Panc1 (cell line): ENCODE results near the gene ZDHHC4. TPM values are rescaled to one million over a fixed set of nuclear protein-coding genes. Genes with fewer than 3 reads are reported as not detected.
A peak's percentile ranks its signal among the peaks of the same experiment; 100 is the strongest.
"Not testable (repeated sequence)": the region's sequence is repeated elsewhere in the genome, so short reads cannot be mapped to it uniquely, and the experiment has no call there.

Experiments
- ATAC-seq: fragments of 200-7000 bp; cut with Tn5 transposase; 2 replicates; pipeline ENCODE4 v1.9.1; 2020; ENCODE audit warnings: mild to moderate bottlenecking, moderate library complexity
- BruUV-seq: library from RNA; stranded (reverse); fragments of 400-500 nt; replicated peaks from 2 replicates; lab custom pipeline; 2021; lab: Mats Ljungman, UMichigan
- CTCF ChIA-PET: fragments of 300-600 bp; sonication (Branson Sonifier 250); formaldehyde crosslinking; loops from one replicate; lab custom pipeline; 2022; ENCODE audit warnings: antibody characterized with exemption; lab: Charles Lee
- POLR2A ChIA-PET: fragments of 300-600 bp; sonication (Branson Sonifier 250); formaldehyde crosslinking; loops from one replicate; lab custom pipeline; 2022; ENCODE audit warnings: antibody characterized with exemption; lab: Charles Lee
- DNase-seq: peaks from one replicate; pipeline ENCODE4 v3.0.0-alpha.2; 2010; ENCODE audit warnings: low read depth, low spot score
- H3K27ac ChIP-seq: 2 replicates; pipeline ENCODE4 v1.5.1; 2011; ENCODE audit warnings: mild to moderate bottlenecking, low read length, inconsistent platforms
- H3K27me3 ChIP-seq: fragments of 200-500 bp; sonication (Bioruptor generic); 2 replicates; pipeline ENCODE4 v1.6.0; 2014; ENCODE audit warnings: low read length, inconsistent platforms; ENCODE audit not compliant: control insufficient read depth, insufficient read depth
- H3K36me3 ChIP-seq: fragments of 200-500 bp; sonication (Bioruptor generic); 2 replicates; pipeline ENCODE4 v1.5.1; 2014; ENCODE audit warnings: inconsistent platforms, mild to moderate bottlenecking, low read length, moderate library complexity; ENCODE audit not compliant: control insufficient read depth, insufficient read depth
- H3K4me1 ChIP-seq: 2 replicates; pipeline ENCODE4 v1.5.1; 2011; ENCODE audit warnings: inconsistent platforms, mild to moderate bottlenecking, low read length, moderate library complexity; ENCODE audit not compliant: control insufficient read depth, insufficient read depth
- H3K4me3 ChIP-seq, 2 experiments: 2 replicates each; pipeline ENCODE4 v1.5.1; 2011 to 2012; ENCODE audit warnings: low read depth in 2 of 2, low read length in 2 of 2, mild to moderate bottlenecking in 2 of 2, inconsistent platforms in 1 of 2, moderate library complexity in 1 of 2
- H3K9me3 ChIP-seq: fragments of 200-500 bp; sonication (Bioruptor generic); 2 replicates; pipeline ENCODE4 v1.5.1; 2014; ENCODE audit warnings: low read depth, mild to moderate bottlenecking, inconsistent platforms, low read length, moderate library complexity; ENCODE audit not compliant: control insufficient read depth, insufficient read depth
- POLR2AphosphoS5 ChIP-seq: IDR thresholded peaks from 2 replicates; pipeline ENCODE4 v1.6.1; 2012; ENCODE audit warnings: mild to moderate bottlenecking, low read depth, low read length, moderate library complexity
- REST ChIP-seq, 2 experiments: IDR thresholded peaks; 2 replicates each; pipeline ENCODE4 v1.6.1; 2011 to 2012; ENCODE audit warnings: low read depth in 2 of 2, control low read depth in 1 of 2, low read length in 1 of 2, mild to moderate bottlenecking in 1 of 2, moderate library complexity in 1 of 2; ENCODE audit not compliant: insufficient read depth in 1 of 2
- SIN3A ChIP-seq: IDR thresholded peaks from 2 replicates; pipeline ENCODE4 v1.6.1; 2012; ENCODE audit warnings: low read depth, mild to moderate bottlenecking, low read length, moderate library complexity, borderline replicate concordance; ENCODE audit not compliant: insufficient read depth
- TCF7L2 ChIP-seq: IDR thresholded peaks from 2 replicates; pipeline ENCODE4 v1.6.1; 2011; ENCODE audit warnings: mild to moderate bottlenecking, low read depth, low read length, inconsistent platforms
- in situ Hi-C: cut with HindIII; loops from 2 replicates; pipeline ENCODE4 v1.10.0; 2016; ENCODE audit warnings: low sequenced_read_pairs, low pct_unique_long_range_greater_than_20kb
- intact Hi-C: fragments of 100-400 bp; cut with micrococcal nuclease; formaldehyde crosslinking; loops from one replicate; pipeline ENCODE4 v1.10.0; 2022; ENCODE audit not compliant: unreplicated experiment
- total RNA-seq: library from RNA; stranded (reverse); gene quantifications from one replicate; pipeline ENCODE4 v1.2.1, GENCODE V29; 2021; ENCODE audit not compliant: unreplicated experiment
- TF ChIP-seq, protein P1 (sequence below): fragments of 450-650 bp; IDR thresholded peaks from 2 replicates; pipeline ENCODE4 v1.5.1; 2017; ENCODE audit warnings: mild to moderate bottlenecking

The ZDHHC4 gene
- total RNA-seq, 1 experiment from 2014 or later: 113 TPM

GRCh38 chr7:6575281-6576023, 1.8 kb upstream of the ZDHHC4 start:
- intact Hi-C loops: no loop called here
- no peaks in the 10 kb centered on the region for H3K9me3 ChIP-seq
- H3K36me3 ChIP-seq: no peaks in the 10 kb centered on the region
- H3K4me1 ChIP-seq: peaks cover 17% of the 10 kb centered on the region
- ATAC-seq (no peak), DNase-seq (no peak)
- ChIA-PET POLR2A (interaction anchor here (0.6 kb wide), 1 partner anchor 37 kb away, joined by 3 read pairs; no protein-coding TSS in a partner anchor), CTCF (interaction anchor here (2.2 to 3.2 kb wide), 2 partner anchors 16 to 59 kb away, joined by 11 to 17 read pairs; no protein-coding TSS in a partner anchor)
- no peak overlapping the region for H3K27ac ChIP-seq
- no TSS peak for BruUV-seq
- H3K4me3 ChIP-seq: no peak overlapping the region
- in situ Hi-C loops: no loop called here
- TF ChIP-seq SIN3A (no peak), REST (IDR thresholded peaks at IDR 0.05; ENCODE audit: insufficient read depth in 1 of 2, low read depth in 2 of 2, low read length in 1 of 2) (no peak)
- no peaks in the 10 kb centered on the region for H3K27me3 ChIP-seq

DNA sequence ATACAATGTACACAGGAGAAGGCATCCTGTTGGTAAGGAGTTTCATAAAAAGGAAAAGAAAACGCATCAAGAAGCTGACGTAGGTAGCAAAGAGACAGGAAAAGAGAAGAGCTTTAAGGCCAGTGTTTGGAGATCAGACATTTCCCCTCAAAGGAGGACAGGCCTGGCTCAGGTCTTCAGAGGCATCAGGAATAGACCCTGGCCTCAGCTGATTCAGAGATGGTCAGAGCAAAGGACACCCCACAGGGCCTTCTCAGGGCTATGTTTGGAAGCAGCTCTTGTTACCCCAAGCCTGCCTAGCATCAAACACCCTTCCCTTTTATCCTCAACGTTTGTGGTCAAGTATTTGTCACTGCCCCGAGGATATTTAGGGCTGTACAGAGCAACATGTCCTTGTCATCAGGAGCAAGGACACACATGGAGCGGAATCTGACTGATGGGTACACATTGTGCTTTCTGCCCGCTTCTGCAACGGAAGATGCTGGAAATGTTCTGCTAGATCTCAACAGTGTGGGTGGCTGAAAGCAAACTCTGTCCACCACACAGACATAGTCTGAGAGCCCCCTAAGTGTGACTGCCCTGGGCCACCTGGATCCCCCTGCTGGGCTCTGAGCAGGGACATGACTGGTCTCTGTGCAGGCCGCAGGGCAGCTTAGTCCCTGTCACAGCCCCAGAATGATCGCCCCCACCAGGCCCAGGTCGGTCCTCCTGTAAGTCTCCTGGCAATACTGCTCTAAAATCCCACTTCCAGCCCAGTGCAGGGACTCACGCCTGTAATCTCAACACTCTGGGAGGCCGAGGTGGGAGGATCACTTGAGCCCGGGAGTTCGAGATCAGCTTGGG, 1.0 kb upstream of the ZDHHC4 start:
- in situ Hi-C loops (no loop called here), intact Hi-C loops (no loop called here)
- H3K4me3 ChIP-seq: peak overlapping the region; percentile 79 to 94
- peak overlapping the region; percentile 65 for H3K27ac ChIP-seq
- ChIA-PET CTCF (interaction anchor here (0.6 to 3.2 kb wide), 3 partner anchors 17 to 60 kb away, joined by 4 to 17 read pairs (median 11); no protein-coding TSS in a partner anchor), POLR2A (no interaction called here)
- peaks cover 17% of the 10 kb centered on the region for H3K4me1 ChIP-seq
- DNase-seq (no peak), ATAC-seq (no peak)
- H3K9me3 ChIP-seq: no peaks in the 10 kb centered on the region
- BruUV-seq: TSS peak; percentile 99
- TF ChIP-seq REST (IDR thresholded peaks at IDR 0.05; ENCODE audit: insufficient read depth in 1 of 2, low read depth in 2 of 2, low read length in 1 of 2) (no peak), POLR2AphosphoS5 (no peak), TCF7L2 (no peak), SIN3A (no peak)
- TF ChIP-seq, protein P1, sequence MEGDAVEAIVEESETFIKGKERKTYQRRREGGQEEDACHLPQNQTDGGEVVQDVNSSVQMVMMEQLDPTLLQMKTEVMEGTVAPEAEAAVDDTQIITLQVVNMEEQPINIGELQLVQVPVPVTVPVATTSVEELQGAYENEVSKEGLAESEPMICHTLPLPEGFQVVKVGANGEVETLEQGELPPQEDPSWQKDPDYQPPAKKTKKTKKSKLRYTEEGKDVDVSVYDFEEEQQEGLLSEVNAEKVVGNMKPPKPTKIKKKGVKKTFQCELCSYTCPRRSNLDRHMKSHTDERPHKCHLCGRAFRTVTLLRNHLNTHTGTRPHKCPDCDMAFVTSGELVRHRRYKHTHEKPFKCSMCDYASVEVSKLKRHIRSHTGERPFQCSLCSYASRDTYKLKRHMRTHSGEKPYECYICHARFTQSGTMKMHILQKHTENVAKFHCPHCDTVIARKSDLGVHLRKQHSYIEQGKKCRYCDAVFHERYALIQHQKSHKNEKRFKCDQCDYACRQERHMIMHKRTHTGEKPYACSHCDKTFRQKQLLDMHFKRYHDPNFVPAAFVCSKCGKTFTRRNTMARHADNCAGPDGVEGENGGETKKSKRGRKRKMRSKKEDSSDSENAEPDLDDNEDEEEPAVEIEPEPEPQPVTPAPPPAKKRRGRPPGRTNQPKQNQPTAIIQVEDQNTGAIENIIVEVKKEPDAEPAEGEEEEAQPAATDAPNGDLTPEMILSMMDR: no peak
- H3K27me3 ChIP-seq: no peaks in the 10 kb centered on the region
- H3K36me3 ChIP-seq: no peaks in the 10 kb centered on the region; the same call in 1 of the 2 replicates

GRCh38 chr7:6576867-6577368, 336 bp upstream of the ZDHHC4 start:
- in situ Hi-C loops: not testable (repeated sequence)

More at GRCh38 chr7:6576867-6577368, 336 bp upstream of the ZDHHC4 start:
- CTCF ChIA-PET: interaction anchor here (0.6 to 0.7 kb wide), 2 partner anchors 18 to 59 kb away, joined by 4 read pairs; no protein-coding TSS in a partner anchor
- Histone ChIP-seq H3K27ac (peak overlapping the region; percentile 93), H3K4me1 (peaks cover 17% of the 10 kb centered on the region), H3K4me3 (peak overlapping the region; percentile 79 to 94)
- H3K36me3 ChIP-seq, H3K27me3 ChIP-seq, ATAC-seq, DNase-seq, BruUV-seq, intact Hi-C loops, H3K9me3 ChIP-seq: not testable (repeated sequence)
- POLR2A ChIA-PET: interaction anchor here (0.5 kb wide), 1 partner anchor 52 kb away, joined by 9 read pairs; no protein-coding TSS in a partner anchor
